Keratinocyte (primary cell): ENCODE results near the gene HNRNPU. TPM values are rescaled to one million over a fixed set of nuclear protein-coding genes. Genes with fewer than 3 reads are reported as not detected.

ENCODE experiments used
- DNase-seq: peaks from one replicate; pipeline ENCODE4 v3.0.0-alpha.2; 2011; ENCODE audit warnings: low read depth, missing footprints, low spot score
- FAIRE-seq: peaks from 2 replicates; lab custom pipeline; 2011; peaks lifted over from hg19 to GRCh38; lab: Jason Lieb, UNC
- H2AFZ ChIP-seq: 2 replicates; pipeline ENCODE4 v1.6.0; 2012; ENCODE audit warnings: low read length, control low read depth, inconsistent platforms; ENCODE audit not compliant: control insufficient read depth
- H3K27ac ChIP-seq: 2 replicates; pipeline ENCODE4 v1.5.1; 2011; ENCODE audit warnings: low read length; ENCODE audit not compliant: control insufficient read depth, insufficient read depth
- H3K27me3 ChIP-seq: 3 replicates; pipeline ENCODE4 v1.6.0; 2011; ENCODE audit warnings: low read length; ENCODE audit not compliant: control insufficient read depth, insufficient read depth; ENCODE audit errors: extremely low read depth
- H3K36me3 ChIP-seq, 2 experiments: 2 replicates in 1 of 2; 3 replicates in 1 of 2; pipeline ENCODE4 v1.5.1; 2011; ENCODE audit warnings: low read length in 2 of 2, mild to moderate bottlenecking in 1 of 2; ENCODE audit not compliant: control insufficient read depth in 2 of 2, insufficient read depth in 2 of 2; ENCODE audit errors: extremely low read depth in 1 of 2
- H3K4me1 ChIP-seq: 3 replicates; pipeline ENCODE4 v1.5.1; 2011; ENCODE audit warnings: low read length; ENCODE audit not compliant: control insufficient read depth, insufficient read depth; ENCODE audit errors: extremely low read depth
- H3K4me2 ChIP-seq: 3 replicates; pipeline ENCODE4 v1.6.0; 2011; ENCODE audit warnings: low read depth, low read length; ENCODE audit not compliant: control insufficient read depth, insufficient read depth; ENCODE audit errors: extremely low read depth
- H3K4me3 ChIP-seq, 3 experiments: fragments of 200-600 bp in 1 of 3; sonication (generic) in 1 of 3; 2 replicates in 2 of 3; 3 replicates in 1 of 3; pipeline ENCODE4 v1.5.1; 2011 to 2016; ENCODE audit warnings: low read length in 3 of 3, mild to moderate bottlenecking in 3 of 3, control low read depth in 2 of 3, inconsistent platforms in 1 of 3, low read depth in 1 of 3, mixed read lengths in 1 of 3, mixed run types in 1 of 3, moderate library complexity in 1 of 3; ENCODE audit not compliant: control insufficient read depth in 2 of 3, insufficient read depth in 2 of 3; ENCODE audit errors: extremely low read depth in 1 of 3
- H3K79me2 ChIP-seq: 2 replicates; pipeline ENCODE4 v1.6.0; 2012; ENCODE audit warnings: low read length; ENCODE audit not compliant: control insufficient read depth, insufficient read depth
- H3K9ac ChIP-seq: 3 replicates; pipeline ENCODE4 v1.6.0; 2011; ENCODE audit warnings: low read length; ENCODE audit not compliant: control insufficient read depth, insufficient read depth; ENCODE audit errors: extremely low read depth
- H3K9me1 ChIP-seq: 3 replicates; pipeline ENCODE4 v1.6.0; 2011; ENCODE audit warnings: low read length; ENCODE audit not compliant: control insufficient read depth, insufficient read depth; ENCODE audit errors: extremely low read depth
- H3K9me3 ChIP-seq: 2 replicates; pipeline ENCODE4 v1.5.1; 2012; ENCODE audit warnings: low read depth, low read length; ENCODE audit not compliant: control insufficient read depth
- H4K20me1 ChIP-seq: 3 replicates; pipeline ENCODE4 v1.6.0; 2011; ENCODE audit warnings: low read length; ENCODE audit not compliant: control insufficient read depth, insufficient read depth; ENCODE audit errors: extremely low read depth
- CTCF ChIP-seq, 3 experiments: IDR thresholded peaks in 1 of 3; conservative IDR thresholded peaks in 1 of 3; optimal IDR thresholded peaks in 1 of 3; 2 replicates in 2 of 3; 3 replicates in 1 of 3; pipeline versions ENCODE3 to v1.5.1; 2011; ENCODE audit warnings: low read length in 3 of 3, mild to moderate bottlenecking in 3 of 3, moderate library complexity in 2 of 3, control low read depth in 1 of 3, inconsistent platforms in 1 of 3; ENCODE audit not compliant: insufficient read depth in 2 of 3; ENCODE audit errors: extremely low read depth in 1 of 3
- EZH2 ChIP-seq: IDR thresholded peaks from one replicate; pipeline ENCODE4 v1.6.1; 2012; ENCODE audit warnings: inconsistent platforms, mild to moderate bottlenecking, low read length, moderate library complexity
- dilution Hi-C: fragments of 300-500 bp; cut with MboI; formaldehyde crosslinking; loops from one replicate; pipeline ENCODE4 v1.7.0; 2020; ENCODE audit warnings: low sequenced_read_pairs; ENCODE audit not compliant: extremely low pct_ligation_motif_present
- polyA plus RNA-seq, 5 experiments: library from polyadenylated mRNA; depleted of rRNA in 3 of 5; stranded (reverse) in 3 of 5; stranded (forward) in 1 of 5; unstranded in 1 of 5; fragments of >200 nt; gene quantifications; 1 replicate in 1 of 5; 2 replicates in 3 of 5; 3 replicates in 1 of 5; pipeline versions ENCODE4 v1.2.1 to v1.2.3, GENCODE V29; 2011 to 2012; ENCODE audit warnings: missing spikeins in 2 of 5, low read depth in 1 of 5, low replicate concordance in 1 of 5

Gene HNRNPU
- polyA plus RNA-seq, 1 donor (not counting 4 experiments of a cell fraction or from before 2014, with no cell fraction given) = 220 TPM

- H3K9me1 ChIP-seq = no peaks in the 10 kb centered on the region
- H3K27me3 ChIP-seq = no peaks in the 10 kb centered on the region
- no peak for FAIRE-seq
- peaks cover 22% of the 10 kb centered on the region for H3K4me1 ChIP-seq
- no peak overlapping the region for H2AFZ ChIP-seq
- H4K20me1 ChIP-seq = peaks cover 37% of the 10 kb centered on the region
- peaks cover 77% of the 10 kb centered on the region for H3K79me2 ChIP-seq
- TF ChIP-seq CTCF (optimal IDR thresholded peaks at IDR 0.05 in 1 of 3, IDR thresholded peaks at IDR 0.05 in 1 of 3, conservative IDR thresholded peaks at IDR 0.05 in 1 of 3; ENCODE audit: extremely low read depth in 1 of 3, insufficient read depth in 2 of 3, low read length in 3 of 3) (no peak), EZH2 (no peak)
- H3K36me3 ChIP-seq = peaks cover 25 to 30% of the 10 kb centered on the region in 2 experiments
- H3K4me2 ChIP-seq = peak overlapping the region; percentile 93
- dilution Hi-C loops = no loop called here
- peak overlapping the region; percentile 77 to 100 (median 88) for H3K4me3 ChIP-seq
- peak overlapping the region; percentile 97 for H3K9ac ChIP-seq
- no peak for DNase-seq
- H3K27ac ChIP-seq = peak overlapping the region; percentile 96
- no peaks in the 10 kb centered on the region for H3K9me3 ChIP-seq
These were observed 3.3 kb downstream of the HNRNPU start for GRCh38 chr1:244860914-244861610.

- Histone ChIP-seq H3K27ac (no peak overlapping the region), H3K9ac (no peak overlapping the region), H3K4me3 (peak overlapping the region in 1 of 3 experiments; percentile 4), H3K4me2 (peak overlapping the region; percentile 93), H3K9me1 (no peaks in the 10 kb centered on the region), H3K27me3 (no peaks in the 10 kb centered on the region), H3K79me2 (peaks cover 87% of the 10 kb centered on the region), H4K20me1 (peaks cover 37% of the 10 kb centered on the region), H2AFZ (no peak overlapping the region), H3K9me3 (no peaks in the 10 kb centered on the region), H3K4me1 (peaks cover 19% of the 10 kb centered on the region), H3K36me3 (peaks cover 28 to 39% of the 10 kb centered on the region in 2 experiments)
- dilution Hi-C loops = no loop called here
- DNase-seq (no peak), FAIRE-seq (no peak)
- TF ChIP-seq CTCF (optimal IDR thresholded peaks at IDR 0.05 in 1 of 3, IDR thresholded peaks at IDR 0.05 in 1 of 3, conservative IDR thresholded peaks at IDR 0.05 in 1 of 3; ENCODE audit: extremely low read depth in 1 of 3, insufficient read depth in 2 of 3, low read length in 3 of 3) (no peak), EZH2 (no peak)
These were observed 4.3 kb downstream of the HNRNPU start for GRCh38 chr1:244860078-244860477.
